NCI-H2081 (cell line): ENCODE data around the gene NCAPD3.
A peak's percentile ranks its signal among the peaks of the same experiment; 100 is the strongest.

Experiments
- DNase-seq, 2 experiments: peaks; one replicate each; lab custom pipeline; 2025; lab: John Stamatoyannopoulos, UW

NCAPD3 gene

DNA sequence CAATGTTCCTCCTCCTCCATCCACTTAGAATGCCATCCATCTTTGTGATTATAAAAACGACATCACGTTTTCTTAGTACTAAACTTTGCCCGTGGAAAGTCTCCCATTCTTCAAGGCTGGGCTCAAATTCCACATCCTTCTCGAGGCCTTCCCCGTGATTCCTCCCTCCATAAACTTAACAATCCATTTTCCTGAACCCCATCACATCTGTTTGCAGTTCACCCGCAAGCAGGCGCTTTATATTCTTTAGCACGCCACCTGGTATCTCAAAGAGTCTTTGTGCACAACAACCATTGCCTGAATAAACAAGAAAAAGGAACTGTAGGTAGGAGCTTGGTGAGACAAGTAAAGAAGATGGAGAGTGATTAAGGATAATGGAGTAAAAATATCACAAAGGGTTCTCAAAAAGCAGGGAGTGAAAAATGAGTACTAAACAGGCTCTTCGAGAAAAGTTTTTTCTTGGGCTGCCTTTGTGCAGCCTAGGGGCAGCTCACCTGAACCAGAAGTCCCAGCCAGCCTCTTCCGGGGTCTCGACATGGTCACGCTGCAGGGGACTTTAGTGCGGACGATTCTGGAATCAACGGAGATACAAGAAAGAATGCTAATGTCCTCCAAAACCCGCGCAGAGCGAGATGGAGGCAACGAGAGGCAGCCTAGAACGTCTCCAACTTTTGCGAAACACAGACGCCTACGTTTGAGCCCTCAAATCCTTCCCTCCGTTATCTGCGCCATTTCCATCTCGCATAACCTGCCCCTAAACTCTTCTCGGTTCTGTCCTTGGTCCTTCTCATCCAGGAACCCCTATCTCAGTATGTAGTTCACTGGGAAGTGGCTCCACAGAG is 28.8 kb upstream of the NCAPD3 start:
- DNase-seq: peak; percentile 29 to 50

DNA sequence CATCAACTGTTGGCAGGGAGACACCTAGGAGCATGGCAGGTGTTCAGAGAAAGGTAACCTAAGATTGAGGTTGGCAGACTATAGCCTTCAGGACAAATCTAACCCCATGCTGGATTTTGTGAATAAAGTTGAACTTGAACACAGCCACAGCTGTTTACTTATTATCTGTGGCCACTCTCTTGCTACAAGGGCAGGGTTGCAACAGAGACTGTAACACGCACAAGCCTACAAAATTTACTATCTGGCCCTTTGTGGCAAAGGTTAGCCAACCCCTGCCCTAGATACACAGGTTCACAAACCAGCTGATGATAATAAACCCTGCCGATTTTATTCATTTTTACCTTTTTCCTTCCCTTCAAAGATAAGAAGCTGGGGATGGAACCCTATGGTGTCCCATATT is 26.9 kb upstream of the NCAPD3 start:
- no peak for DNase-seq

DNA sequence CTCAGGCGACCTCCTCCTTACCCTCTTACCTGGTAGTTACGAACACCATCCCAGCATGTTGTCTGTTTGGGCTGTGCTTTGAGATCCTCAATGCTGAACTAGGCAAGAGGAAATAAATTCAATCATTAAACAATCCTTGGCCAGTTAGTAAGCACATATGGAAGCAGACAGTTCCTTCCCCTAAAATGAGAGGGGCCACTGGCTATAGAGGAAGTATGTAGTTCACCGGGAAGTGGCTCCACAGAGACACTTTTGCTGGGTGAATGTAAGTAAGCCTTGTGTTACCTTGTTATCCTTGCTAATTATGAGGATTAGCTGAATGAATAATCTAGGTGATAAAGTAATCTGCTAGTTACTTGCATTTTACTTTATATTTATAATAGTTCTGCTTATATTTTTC is 26.5 kb upstream of the NCAPD3 start:
- no peak for DNase-seq

DNA sequence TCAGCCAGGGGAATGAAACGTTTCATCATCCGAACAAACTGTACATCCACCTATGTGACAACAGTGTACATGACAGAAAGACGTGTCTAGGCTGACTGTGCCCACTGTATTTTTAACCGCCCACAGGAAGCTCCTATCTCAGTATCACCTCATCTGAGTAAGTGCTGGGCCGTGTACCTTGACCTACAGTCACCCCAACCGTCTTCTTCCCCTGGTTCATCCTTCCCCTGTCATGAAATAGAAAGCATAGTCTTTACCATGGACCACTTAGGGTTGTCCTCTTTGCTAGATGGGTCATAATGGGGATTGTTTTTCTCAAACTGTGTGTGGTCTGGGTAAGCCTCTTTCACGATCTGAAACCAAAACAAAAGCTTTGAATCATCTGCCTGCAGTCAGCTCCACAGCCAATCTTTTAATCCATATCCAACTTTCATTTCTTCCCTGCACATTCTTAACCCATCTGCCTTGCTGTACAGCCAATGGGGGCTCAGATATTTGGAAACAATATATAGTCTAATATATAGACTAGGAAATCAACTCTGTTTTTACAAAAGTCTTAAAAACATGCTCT is 25.2 kb upstream of the NCAPD3 start:
- no peak for DNase-seq

DNA sequence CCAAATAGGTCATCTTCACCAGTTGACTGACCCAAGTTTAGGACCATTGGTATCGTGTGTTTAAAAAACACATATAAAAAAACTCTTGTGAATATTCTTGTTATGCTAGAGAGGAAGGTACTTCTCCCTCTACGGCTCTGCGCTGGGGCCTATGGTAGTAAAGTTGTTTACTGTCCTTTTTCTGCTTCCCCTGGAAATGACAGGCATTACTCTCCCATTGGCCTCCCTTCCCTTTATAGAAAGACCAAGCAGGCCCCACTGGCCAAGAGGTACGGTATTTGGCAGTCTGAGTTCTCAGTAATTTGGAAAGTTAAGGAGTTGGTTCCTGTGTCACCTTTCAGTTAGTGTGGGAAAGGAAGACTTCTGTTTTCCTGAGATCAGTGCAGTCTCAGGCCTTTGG is 22.9 kb upstream of the NCAPD3 start:
- DNase-seq: no peak

DNA sequence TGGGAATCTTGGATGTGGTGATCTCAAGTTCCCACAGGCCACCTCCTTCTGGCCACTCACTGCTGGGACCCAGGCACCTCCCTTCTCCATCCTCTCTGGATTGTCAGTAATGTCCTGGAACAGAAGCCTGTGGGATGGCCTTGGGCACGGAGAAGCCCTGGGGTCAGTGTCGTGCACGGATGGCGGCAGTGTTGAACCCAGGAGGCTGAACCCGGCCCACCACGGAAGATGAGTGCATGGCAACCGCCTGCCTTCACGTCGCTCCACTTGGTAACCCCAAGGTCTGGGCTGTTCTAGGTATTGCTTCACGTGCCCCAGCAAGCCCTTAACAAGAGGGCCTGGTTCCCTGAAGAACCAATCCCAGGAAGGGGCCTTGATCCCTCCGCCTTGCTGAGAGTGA is 22.3 kb upstream of the NCAPD3 start:
- DNase-seq: no peak

DNA sequence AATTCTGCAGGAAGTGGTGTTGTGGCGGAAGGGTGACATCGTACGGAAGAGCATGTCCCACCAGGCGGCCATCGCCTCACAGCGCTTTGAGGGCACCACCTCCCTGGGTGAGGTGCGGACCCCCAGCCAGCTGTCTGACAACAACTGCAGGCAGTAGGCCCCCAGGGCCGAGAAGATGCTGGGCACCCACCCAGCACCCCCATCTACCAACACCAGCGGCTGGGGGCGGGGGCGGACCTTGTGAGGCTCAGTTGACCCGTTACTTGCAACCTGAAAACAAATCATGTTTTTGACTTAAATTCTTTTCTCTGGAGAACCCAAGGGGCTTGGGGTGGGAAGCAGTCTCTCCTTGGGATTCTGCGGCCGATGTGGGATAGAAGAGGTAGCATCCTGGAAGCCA is 21.7 kb upstream of the NCAPD3 start:
- no peak for DNase-seq

DNA sequence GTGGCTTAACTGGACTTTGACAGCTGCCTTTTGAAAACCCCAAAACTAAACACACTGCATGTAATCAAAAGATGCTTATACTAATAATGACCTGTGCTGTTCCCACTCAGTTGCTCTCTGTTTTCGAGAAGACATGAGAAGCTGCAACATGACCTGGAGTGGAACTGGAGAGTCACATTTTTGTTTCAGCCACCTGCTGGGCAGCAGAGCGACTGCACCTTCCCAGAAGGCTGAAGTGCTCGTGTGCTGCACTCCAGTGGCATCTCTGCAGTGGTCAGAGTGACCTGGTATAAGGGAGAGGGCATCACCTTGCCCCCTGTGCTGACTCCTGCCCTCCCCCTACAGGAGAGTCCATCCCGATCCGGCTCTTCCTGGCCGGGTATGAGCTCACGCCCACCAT is 20.8 kb upstream of the NCAPD3 start:
- no peak for DNase-seq

DNA sequence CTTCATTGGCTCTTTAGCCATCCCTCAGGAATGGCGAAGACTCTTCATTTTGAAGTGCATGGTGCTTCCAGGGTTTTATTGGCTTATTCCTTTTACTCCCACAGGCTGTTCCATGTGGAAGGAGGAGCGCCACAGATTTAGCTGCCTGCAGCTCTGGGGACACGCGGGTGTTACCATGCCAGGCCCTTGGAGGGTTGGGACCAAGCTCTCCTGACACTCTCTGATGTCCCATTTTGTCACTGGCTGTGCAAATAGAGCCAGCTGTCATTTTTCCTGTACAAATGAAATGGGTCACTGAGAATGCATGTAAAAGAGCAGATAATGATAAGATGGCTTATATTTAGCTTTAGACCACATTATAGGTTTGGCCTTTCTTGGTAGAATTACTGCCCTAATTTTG is 20.1 kb upstream of the NCAPD3 start:
- DNase-seq: peak in 1 of 2 experiments; percentile 24

DNA sequence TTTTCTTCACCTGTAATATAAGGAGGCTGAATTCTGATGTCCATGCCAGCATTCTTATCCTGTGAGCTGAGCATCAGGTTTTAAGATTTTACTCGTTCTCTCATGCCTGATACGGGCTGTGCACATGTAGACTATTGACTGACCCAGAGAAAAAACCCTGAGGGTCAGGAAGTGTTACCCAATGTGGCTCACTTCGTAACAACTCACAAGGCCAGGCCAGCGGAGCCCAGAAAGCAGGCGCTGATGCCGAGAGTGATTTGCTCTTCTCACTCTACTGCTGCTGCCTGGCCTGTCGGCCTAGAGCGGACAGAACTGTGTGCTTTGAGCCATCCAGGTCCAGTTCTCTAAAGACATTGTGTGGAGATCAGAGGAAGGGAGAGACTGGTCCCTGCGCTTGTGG is 18.6 kb upstream of the NCAPD3 start:
- DNase-seq: peak in 1 of 2 experiments; percentile 50

DNA sequence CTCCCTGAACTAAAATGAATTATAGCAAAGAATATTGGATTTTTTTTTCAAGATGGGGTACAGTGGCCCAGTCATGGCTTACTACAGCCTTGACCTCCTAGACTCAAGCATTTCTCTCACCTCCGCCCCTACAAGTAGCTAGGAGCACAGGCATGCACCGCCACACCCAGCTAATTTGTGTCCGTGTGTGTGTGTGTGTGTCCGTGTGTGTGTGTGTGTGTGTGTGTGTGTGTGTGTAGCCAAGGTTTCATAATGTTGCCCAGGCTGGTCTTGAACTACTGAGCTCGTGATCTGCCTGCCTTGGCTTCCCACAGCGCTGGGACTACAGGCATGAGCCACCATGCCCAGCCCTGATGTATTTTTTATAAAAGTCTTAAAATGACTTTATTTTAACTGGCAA is 16.8 kb upstream of the NCAPD3 start:
- DNase-seq: no peak

DNA sequence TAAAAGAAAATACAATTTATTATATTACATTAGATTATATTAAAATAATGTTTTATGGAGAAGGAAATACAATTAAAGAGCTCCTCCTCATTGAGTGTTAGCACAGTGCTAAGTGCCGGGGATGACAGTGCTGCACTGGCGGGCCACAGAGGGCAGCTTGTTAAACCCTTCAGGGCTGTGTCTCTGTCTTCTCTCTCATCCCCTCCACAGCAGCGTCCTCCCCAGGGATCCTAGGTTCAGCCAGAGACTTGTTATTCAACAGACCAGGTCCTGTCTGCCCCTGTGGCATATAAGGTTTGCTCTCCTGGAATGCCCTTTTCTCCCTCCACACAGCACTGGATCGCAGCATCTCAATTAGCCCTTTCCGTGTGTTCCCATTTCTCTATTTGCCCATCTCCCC is 15.2 kb upstream of the NCAPD3 start:
- no peak for DNase-seq

DNA sequence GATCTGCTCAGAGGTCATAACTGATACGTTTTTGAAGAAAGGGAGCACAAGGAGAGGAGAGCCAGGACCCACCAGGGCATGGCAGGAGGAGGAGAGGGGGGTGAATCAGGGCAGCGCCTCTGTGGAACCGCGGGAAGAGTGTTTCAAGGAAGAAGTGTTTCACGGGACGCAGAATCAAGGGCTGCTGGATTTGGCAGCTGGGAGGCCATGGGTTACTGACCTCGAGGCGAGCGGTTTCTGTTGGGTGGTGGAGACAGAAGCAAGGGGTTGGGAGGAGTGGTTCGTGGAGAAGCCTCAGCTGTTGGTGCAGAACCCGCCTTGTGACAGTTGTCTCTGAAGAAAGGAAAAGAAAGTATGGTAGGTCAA is 13.8 kb upstream of the NCAPD3 start:
- DNase-seq: no peak

DNA sequence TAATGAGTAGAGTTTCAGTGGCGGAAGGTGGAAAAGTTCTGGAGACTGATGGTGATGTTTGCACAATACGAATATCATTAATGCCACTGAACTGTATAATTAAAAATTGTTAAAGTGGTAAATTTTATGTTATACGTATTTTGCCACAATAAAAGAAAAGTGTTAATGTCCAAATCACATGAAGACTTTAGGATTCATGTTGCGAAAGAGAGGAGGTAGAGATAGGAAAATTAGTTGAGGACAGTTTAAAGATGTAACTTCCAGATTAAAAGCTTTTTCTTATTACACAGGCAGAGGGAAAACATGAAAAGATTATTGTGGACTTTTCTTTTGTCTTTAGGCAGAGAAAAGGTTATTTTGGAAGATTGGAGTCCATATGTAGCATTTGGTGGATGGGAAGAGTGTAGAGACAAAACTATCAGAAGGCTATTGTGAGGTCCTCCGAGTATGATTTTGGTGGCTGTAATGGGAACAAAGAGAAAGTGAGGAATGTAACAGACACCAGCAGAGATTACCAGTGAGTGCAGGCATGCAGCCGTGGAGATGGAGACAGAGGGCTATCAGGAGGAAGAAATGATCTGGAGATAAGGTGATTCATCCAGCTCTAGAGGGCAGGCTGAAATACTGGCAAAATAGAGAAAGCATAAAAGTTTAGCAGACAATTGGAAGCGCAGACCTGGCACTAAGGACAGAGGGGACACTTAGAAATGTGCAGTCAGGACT is 13.2 kb upstream of the NCAPD3 start:
- DNase-seq: no peak

DNA sequence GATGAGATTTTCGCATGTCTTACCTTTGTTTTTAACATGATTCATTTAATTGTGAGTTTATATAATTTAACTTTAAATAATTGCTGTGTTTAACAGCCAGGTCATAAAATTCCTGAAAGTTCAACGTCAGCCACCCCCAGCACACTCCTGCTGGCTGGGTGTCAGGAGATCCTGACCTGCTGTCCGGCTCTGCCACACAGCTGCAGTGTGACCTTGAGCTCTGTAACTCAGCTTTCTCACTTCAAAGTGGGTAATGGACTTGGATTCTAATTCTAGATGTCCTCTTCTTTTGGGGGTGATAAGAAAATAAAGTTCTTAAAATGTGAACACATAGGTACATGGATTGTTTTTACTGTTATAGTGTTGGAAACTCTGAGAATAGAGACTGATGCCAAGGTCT is 11.6 kb upstream of the NCAPD3 start:
- no peak for DNase-seq

DNA sequence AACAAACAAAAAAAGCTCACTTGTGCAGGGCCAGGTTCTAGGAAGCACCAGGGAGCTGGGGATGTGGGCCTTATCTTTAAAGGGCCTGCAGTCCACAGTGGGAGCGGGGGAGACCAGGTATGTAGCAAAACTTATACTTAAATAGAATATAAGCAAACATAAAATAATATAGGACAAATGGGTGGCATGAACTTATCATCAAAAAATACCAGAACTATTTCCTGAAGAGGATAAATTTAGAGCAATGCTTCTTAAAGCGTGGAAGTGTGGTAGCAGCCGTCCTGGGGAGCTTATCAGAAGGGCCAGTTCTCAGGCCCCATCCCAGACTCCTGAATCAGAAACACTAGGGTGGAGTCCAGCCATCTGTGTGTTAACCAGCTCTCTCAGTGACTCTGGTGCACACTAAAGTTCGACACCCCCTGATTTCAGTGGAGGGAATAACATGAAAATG is 10.0 kb upstream of the NCAPD3 start:
- no peak for DNase-seq

DNA sequence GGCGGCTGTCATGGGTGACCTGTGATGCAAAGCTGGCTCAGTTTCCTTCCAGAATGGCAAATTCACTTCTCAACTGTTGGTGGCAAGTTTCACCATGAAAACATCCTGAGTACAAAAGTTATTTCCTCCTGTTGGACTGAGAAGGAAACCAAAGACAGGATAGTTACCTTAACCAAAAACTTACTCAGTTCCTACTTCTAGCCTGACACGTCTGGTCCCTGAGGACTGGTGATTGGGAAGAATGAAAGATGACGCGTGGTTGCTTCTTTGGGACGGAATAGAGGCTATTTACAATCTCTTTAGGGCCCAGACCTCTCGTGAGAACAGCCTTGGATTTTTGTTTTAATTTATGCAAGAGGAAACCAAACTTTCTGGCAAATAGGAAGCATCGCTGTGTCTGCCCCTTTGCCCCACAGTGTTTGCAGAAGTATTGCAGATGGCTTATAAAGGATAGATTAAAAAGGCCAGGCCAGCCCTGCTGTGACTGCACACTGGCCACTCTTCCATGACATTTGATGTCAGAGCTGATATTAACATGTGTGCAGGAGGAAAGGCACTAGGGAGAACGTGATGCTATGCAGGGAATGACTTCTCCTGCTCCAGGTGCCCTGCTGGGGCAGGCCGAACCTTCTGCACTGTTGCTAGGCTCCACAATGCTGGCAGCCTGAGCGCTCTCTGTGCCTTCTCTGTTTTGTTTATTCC is 8.3 kb upstream of the NCAPD3 start:
- DNase-seq: no peak

DNA sequence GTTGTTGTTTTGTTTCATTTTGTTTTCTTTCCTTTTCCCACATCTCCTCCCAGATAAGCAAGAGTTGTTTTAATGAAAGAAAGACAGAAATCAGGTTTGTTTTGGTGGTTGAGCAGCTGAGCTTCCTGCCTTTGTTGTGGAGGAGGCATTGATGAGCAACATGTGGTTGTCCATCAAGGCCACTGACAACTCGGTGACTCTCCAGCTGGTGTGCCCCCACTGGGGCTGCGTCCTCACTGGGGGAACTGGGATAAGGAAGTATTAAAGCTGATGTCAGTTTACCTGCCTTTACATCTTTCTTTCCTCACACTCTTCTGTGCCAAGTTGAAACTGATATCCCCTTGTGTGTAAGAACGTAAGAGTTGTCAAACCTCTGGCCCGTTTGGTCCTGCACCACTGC is 6.6 kb upstream of the NCAPD3 start:
- no peak for DNase-seq

DNA sequence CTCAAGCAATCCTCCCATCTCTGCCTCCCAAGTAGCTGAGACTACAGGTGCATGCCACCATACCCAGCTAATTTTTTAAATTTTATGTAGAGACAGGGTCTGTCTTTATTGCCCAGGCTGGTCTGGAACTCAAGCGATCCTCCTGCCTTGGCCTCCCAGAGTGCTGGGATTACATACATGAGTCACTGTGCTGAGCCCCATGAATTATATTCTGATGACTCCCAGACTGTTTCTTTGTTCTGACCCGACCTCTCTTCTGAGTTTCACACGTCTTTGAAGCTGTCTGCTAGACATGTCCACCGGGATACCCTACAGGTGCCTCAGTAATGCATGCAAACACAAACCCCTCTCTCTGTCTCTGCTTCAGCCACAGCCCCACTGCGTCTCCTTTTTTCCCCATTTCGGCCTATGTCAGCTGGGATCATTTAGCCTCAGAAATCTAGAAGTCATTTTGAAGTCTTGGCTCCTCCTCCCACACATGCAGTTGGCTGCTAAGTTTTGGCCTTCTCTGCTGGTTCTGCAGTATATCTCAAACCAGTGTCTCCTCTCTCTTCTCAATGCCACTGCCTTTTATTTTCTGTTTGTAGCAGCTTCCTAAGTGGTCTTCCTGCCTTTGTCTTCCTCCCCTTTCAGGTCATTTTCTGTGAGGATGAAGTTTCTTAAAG is 5.5 kb upstream of the NCAPD3 start:
- DNase-seq: no peak

DNA sequence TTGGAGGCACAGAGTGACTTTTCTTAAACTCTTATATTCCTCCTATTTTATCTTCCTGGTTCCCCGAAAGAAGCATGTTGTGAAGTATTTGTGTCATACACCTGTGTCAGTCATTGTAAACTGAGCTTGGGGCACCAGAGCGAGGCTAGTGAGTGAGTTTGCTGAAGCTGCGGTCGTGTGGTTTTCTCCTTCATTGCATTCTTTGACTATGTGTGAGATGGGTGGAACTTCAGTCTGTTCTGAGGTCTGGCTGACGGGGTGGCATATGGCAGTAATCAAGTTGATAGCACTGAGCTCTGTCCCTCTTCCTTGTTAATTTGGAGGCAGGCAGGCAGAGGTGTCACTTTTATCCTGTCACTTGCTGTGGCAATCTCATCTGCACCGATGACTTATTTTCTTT is 4.9 kb upstream of the NCAPD3 start:
- DNase-seq: no peak

DNA sequence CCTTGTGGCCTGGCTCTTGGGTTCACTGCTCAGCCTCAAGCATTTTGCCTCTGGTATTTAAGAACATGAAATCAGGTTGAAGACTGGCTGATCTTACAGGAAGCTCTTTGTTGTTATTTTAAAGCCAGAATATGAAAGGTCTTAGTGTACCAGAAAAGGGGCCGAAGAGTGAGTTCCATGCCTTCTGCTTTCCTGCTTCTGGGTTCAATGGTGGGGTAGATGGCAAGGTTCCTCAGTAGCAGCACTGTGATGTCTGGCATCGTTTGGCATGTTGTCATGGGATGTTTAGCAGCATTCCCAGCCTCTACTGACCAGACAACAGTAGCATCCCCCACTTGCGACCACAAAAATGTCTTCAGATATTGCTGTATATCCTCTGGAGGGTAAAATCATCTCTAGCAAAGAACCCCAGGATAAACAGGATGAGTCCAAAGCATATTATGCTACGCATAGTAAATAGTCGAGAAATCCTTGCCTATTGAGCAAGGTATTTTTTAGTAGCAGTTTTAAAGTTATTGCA is 3.1 kb upstream of the NCAPD3 start:
- DNase-seq: no peak
